Keratinocyte (primary cell): ENCODE measurements around the gene CCDC92B.

Experiments used
- CTCF ChIP-seq, 3 experiments: IDR thresholded peaks in 1 of 3; conservative IDR thresholded peaks in 1 of 3; optimal IDR thresholded peaks in 1 of 3; 2 replicates in 2 of 3; 3 replicates in 1 of 3; pipeline versions ENCODE3 to v1.5.1; 2011; ENCODE audit warnings: low read length in 3 of 3, mild to moderate bottlenecking in 3 of 3, moderate library complexity in 2 of 3, control low read depth in 1 of 3, inconsistent platforms in 1 of 3; ENCODE audit not compliant: insufficient read depth in 2 of 3; ENCODE audit errors: extremely low read depth in 1 of 3
- EZH2 ChIP-seq: IDR thresholded peaks from one replicate; pipeline ENCODE4 v1.6.1; 2012; ENCODE audit warnings: inconsistent platforms, mild to moderate bottlenecking, low read length, moderate library complexity

DNA sequence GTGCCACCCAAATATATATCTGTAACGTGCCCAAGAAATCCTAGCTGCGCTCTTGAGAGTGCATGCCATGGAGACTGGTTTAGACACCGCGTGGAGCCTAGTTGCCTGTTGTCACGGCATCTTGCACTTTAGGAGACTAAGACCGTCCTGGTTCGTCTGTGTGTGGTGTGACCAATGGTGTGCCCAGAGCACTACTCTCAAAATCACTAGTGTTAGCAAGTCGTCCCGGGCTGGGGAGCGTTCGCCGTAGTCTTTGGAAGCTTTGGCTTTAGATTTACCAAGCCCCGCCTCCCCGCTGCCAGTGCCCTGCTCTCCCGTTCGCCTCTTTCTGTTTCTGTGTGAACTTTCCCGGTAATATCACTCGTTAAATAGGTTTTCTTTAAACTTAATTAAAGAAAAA, 64.9 kb downstream of the CCDC92B start:
- TF ChIP-seq CTCF (optimal IDR thresholded peaks at IDR 0.05 in 1 of 3, IDR thresholded peaks at IDR 0.05 in 1 of 3, conservative IDR thresholded peaks at IDR 0.05 in 1 of 3; ENCODE audit: extremely low read depth in 1 of 3, insufficient read depth in 2 of 3, low read length in 3 of 3), result no peak
- TF ChIP-seq EZH2, result no peak
